C4-2B (cell line): ENCODE measurements around the gene CDK8.

ENCODE experiments used
- ZFX ChIP-seq: fragments of 450-650 bp; IDR thresholded peaks from 2 replicates; pipeline ENCODE4 v1.6.1; 2017
- TF ChIP-seq, protein P1 (sequence below): fragments of 450-650 bp; conservative IDR thresholded peaks from 2 replicates; pipeline ENCODE4 v1.5.1; 2017; ENCODE audit warnings: mild to moderate bottlenecking

DNA sequence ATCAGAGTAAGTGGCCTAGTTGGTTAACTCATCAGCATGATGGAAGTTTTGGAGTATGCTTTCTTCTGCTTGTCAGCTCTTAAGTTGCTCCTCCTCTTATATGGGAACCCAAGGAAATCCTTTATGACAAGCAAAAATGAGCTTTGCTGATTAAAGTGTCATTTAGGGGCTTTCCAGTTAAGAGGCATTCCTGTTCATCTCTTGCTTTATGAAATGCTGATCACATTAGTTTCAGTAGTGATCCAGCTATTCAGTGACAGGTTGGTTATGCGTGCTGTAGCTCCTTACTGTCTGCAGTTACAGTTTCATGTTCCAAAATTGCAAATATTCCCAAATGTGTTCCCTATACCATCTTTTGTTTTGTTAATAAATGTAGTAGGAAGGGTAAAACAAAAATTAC is 146.6 kb downstream of the CDK8 start:
- TF ChIP-seq, protein P1, sequence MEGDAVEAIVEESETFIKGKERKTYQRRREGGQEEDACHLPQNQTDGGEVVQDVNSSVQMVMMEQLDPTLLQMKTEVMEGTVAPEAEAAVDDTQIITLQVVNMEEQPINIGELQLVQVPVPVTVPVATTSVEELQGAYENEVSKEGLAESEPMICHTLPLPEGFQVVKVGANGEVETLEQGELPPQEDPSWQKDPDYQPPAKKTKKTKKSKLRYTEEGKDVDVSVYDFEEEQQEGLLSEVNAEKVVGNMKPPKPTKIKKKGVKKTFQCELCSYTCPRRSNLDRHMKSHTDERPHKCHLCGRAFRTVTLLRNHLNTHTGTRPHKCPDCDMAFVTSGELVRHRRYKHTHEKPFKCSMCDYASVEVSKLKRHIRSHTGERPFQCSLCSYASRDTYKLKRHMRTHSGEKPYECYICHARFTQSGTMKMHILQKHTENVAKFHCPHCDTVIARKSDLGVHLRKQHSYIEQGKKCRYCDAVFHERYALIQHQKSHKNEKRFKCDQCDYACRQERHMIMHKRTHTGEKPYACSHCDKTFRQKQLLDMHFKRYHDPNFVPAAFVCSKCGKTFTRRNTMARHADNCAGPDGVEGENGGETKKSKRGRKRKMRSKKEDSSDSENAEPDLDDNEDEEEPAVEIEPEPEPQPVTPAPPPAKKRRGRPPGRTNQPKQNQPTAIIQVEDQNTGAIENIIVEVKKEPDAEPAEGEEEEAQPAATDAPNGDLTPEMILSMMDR, result no peak
- TF ChIP-seq ZFX, result no peak
